Measurements from ENCODE around the gene ALB.

Gene ALB

DNA sequence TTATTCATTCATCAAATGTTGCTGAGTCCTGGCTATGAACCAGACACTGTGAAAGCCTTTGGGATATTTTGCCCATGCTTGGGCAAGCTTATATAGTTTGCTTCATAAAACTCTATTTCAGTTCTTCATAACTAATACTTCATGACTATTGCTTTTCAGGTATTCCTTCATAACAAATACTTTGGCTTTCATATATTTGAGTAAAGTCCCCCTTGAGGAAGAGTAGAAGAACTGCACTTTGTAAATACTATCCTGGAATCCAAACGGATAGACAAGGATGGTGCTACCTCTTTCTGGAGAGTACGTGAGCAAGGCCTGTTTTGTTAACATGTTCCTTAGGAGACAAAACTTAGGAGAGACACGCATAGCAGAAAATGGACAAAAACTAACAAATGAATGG, 30.2 kb downstream of the ALB start:
- Histone ChIP-seq H3K4me1 (ENCODE audit: control insufficient read depth in 1 of 2, insufficient read depth in 2 of 2, low read length in 2 of 2) (no peaks in the 10 kb centered on the region), H3K27ac (ENCODE audit: low read length) (no peak overlapping the region), H3K4me3 (ENCODE audit: low read depth in 1 of 2, low read length in 2 of 2) (no peak overlapping the region), H3K36me3 (ENCODE audit: control insufficient read depth in 1 of 2, insufficient read depth in 2 of 2, low read length in 2 of 2) (no peaks in the 10 kb centered on the region), H3K9me3 (ENCODE audit: control insufficient read depth in 1 of 2, low read length in 2 of 2) (no peaks in the 10 kb centered on the region), H3K27me3 (ENCODE audit: low read depth, low read length) (no peaks in the 10 kb centered on the region)

DNA sequence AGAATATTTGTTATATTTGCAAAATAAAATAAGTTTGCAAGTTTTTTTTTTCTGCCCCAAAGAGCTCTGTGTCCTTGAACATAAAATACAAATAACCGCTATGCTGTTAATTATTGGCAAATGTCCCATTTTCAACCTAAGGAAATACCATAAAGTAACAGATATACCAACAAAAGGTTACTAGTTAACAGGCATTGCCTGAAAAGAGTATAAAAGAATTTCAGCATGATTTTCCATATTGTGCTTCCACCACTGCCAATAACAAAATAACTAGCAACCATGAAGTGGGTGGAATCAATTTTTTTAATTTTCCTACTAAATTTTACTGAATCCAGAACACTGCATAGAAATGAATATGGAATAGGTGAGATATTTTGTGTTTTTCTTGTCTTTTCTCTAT, 31.9 kb downstream of the ALB start, which contains the start of gene AFP:
TSS of gene AFP (plus strand) at position 238 of the 400 bp plus-strand sequence. CDS start at position 280, 42 bp downstream.
- H3K9me3 ChIP-seq (ENCODE audit: control insufficient read depth in 1 of 2, low read length in 2 of 2) = no peaks in the 10 kb centered on the region
- H3K27me3 ChIP-seq (ENCODE audit: low read depth, low read length) = no peaks in the 10 kb centered on the region
- H3K4me1 ChIP-seq (ENCODE audit: control insufficient read depth in 1 of 2, insufficient read depth in 2 of 2, low read length in 2 of 2) = no peaks in the 10 kb centered on the region
- H3K4me3 ChIP-seq (ENCODE audit: low read depth in 1 of 2, low read length in 2 of 2) = no peak within 1 kb of the TSS
- H3K36me3 ChIP-seq (ENCODE audit: control insufficient read depth in 1 of 2, insufficient read depth in 2 of 2, low read length in 2 of 2) = no peaks in the 10 kb centered on the region
- no peak within 1 kb of the TSS for H3K27ac ChIP-seq (ENCODE audit: low read length)

DNA sequence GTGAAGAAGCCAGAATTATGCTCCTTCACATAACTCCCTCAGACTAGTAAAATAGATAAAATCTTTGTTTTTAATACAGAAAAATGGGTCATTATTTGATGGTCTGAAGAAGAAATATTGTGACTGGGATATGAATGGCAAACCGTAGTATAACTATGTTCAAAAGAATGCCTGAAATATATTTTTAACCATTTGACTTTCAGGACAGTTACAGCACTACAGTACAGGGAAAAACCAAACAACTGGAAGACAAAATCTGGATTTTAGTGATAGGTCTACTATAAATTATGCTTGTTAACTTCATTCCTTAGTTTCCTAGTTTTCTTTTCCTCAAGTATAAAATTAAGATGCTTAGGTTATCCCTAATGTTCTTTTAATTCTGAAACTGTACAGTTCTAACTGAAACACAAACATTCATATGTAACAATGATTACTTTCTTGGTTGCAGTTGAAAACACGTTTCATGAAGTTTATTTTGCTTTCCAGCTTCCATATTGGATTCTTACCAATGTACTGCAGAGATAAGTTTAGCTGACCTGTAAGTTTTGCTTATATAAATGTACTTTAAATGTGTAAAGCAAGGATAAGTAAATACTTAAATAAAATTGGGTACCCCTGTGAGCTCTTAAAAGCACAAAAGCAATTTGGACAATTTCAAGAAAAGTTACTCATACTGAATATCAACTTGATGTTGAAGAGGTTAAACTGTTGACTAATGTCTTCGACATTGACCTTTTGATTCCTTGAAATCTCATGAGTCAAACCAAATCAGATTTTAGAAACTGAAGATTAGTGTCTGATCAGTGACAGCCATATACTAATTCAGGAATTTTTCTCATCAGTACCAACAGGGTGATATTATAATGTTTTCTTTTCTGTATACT, 32.8 kb downstream of the ALB start:
- Histone ChIP-seq H3K27me3 (ENCODE audit: low read depth, low read length) (no peaks in the 10 kb centered on the region), H3K27ac (ENCODE audit: low read length) (no peak overlapping the region)

DNA sequence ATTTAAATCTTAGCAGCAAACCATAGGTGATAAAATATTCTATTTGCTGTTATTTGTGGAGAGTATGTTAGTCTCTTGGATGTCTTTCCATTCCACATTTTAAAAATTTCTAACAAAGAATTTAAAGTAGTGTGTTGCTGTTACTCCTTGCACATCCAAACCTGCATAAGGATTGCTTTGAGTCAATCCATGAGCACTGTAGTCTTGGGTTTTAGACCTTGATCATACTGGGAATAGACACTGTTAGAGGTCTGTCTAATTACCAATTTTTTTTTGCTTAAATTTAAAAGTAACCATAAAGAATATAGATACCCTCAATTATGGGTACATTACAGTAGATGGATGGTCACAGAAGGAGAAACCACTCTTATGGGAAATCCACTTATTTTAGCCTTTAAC, 33.5 kb downstream of the ALB start:
- Histone ChIP-seq H3K9me3 (ENCODE audit: control insufficient read depth in 1 of 2, low read length in 2 of 2) (no peaks in the 10 kb centered on the region), H3K4me1 (ENCODE audit: control insufficient read depth in 1 of 2, insufficient read depth in 2 of 2, low read length in 2 of 2) (no peaks in the 10 kb centered on the region), H3K27ac (ENCODE audit: low read length) (no peak overlapping the region), H3K36me3 (ENCODE audit: control insufficient read depth in 1 of 2, insufficient read depth in 2 of 2, low read length in 2 of 2) (no peaks in the 10 kb centered on the region), H3K27me3 (ENCODE audit: low read depth, low read length) (no peaks in the 10 kb centered on the region), H3K4me3 (ENCODE audit: low read depth in 1 of 2, low read length in 2 of 2) (no peak overlapping the region)

More for the DNA sequence above, 32.8 kb downstream of the ALB start:
- Histone ChIP-seq H3K4me3 (ENCODE audit: low read depth in 1 of 2, low read length in 2 of 2) (no peak overlapping the region), H3K4me1 (ENCODE audit: control insufficient read depth in 1 of 2, insufficient read depth in 2 of 2, low read length in 2 of 2) (no peaks in the 10 kb centered on the region), H3K9me3 (ENCODE audit: control insufficient read depth in 1 of 2, low read length in 2 of 2) (no peaks in the 10 kb centered on the region), H3K36me3 (ENCODE audit: control insufficient read depth in 1 of 2, insufficient read depth in 2 of 2, low read length in 2 of 2) (no peaks in the 10 kb centered on the region)

DNA sequence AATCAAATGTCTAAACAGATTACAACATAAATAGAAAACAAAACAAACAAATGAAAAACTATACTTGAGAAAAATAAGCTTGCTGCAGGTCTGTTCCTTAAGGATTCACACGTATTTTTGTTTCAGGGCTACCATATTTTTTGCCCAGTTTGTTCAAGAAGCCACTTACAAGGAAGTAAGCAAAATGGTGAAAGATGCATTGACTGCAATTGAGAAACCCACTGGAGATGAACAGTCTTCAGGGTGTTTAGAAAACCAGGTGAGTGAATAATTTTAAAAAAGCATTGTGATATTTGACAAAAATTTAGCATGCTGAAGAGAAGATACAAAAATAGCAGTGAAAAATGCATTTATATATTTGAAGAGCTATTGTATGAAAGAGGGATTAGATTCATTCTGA, 34.0 kb downstream of the ALB start:
- H3K27ac ChIP-seq (ENCODE audit: low read length) = no peak overlapping the region
- H3K4me1 ChIP-seq (ENCODE audit: control insufficient read depth in 1 of 2, insufficient read depth in 2 of 2, low read length in 2 of 2) = no peaks in the 10 kb centered on the region
- H3K4me3 ChIP-seq (ENCODE audit: low read depth in 1 of 2, low read length in 2 of 2) = no peak overlapping the region
- no peaks in the 10 kb centered on the region for H3K9me3 ChIP-seq (ENCODE audit: control insufficient read depth in 1 of 2, low read length in 2 of 2)
- H3K36me3 ChIP-seq (ENCODE audit: control insufficient read depth in 1 of 2, insufficient read depth in 2 of 2, low read length in 2 of 2) = no peaks in the 10 kb centered on the region
- H3K27me3 ChIP-seq (ENCODE audit: low read depth, low read length) = no peaks in the 10 kb centered on the region

DNA sequence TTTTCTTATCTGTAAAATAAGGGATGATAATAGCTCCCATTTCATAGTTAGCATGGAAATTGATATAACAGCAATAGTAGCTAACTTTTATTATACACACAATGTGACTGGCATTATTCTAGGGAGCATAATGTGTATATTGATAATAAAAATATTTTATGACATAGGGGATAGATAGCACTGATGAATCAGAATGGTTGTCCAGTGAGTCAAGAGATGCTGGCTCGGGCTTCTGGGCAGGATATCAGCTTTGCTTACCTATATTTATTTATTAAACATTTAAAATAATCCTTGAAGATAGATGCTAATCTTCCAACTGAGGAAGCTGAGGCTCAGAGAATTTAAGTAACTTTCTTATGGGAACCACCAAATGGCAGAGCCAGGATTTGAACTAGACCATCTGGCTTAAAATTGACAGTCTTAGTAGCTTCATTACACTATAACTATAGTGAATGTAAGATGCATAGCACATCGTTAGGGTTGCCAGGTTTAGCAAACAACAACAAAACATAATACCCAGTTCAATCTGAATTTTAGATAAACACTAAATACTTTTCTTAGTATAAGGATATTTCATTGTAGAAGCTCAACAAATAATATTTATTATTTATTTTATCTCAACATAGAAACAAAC, 34.6 kb downstream of the ALB start:
- H3K36me3 ChIP-seq (ENCODE audit: control insufficient read depth in 1 of 2, insufficient read depth in 2 of 2, low read length in 2 of 2) = no peaks in the 10 kb centered on the region
- no peak overlapping the region for H3K4me3 ChIP-seq (ENCODE audit: low read depth in 1 of 2, low read length in 2 of 2)
- no peak overlapping the region for H3K27ac ChIP-seq (ENCODE audit: low read length)
- no peaks in the 10 kb centered on the region for H3K27me3 ChIP-seq (ENCODE audit: low read depth, low read length)
- H3K9me3 ChIP-seq (ENCODE audit: control insufficient read depth in 1 of 2, low read length in 2 of 2) = no peaks in the 10 kb centered on the region
- no peaks in the 10 kb centered on the region for H3K4me1 ChIP-seq (ENCODE audit: control insufficient read depth in 1 of 2, insufficient read depth in 2 of 2, low read length in 2 of 2)

DNA sequence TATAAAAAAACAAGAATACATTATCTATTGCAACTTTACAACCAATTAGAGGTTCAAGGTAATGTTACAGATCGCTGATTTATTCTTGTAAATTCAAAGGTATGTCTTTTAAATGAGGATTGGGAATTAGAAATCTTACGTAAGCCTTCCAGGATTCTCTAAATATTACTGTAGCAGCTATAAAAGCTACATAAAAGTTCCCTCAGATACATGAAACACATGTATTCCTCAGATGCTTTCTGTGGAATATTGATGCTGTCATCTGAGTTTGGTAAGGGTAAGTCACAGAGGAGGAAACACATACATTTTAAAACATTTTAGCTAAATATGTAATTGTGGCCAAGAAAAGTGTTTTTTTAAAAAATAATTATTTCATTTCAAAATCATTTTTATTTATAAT, 35.4 kb downstream of the ALB start:
- Histone ChIP-seq H3K4me3 (ENCODE audit: low read depth in 1 of 2, low read length in 2 of 2) (no peak overlapping the region), H3K36me3 (ENCODE audit: control insufficient read depth in 1 of 2, insufficient read depth in 2 of 2, low read length in 2 of 2) (no peaks in the 10 kb centered on the region), H3K27ac (ENCODE audit: low read length) (no peak overlapping the region), H3K9me3 (ENCODE audit: control insufficient read depth in 1 of 2, low read length in 2 of 2) (no peaks in the 10 kb centered on the region), H3K27me3 (ENCODE audit: low read depth, low read length) (no peaks in the 10 kb centered on the region), H3K4me1 (ENCODE audit: control insufficient read depth in 1 of 2, insufficient read depth in 2 of 2, low read length in 2 of 2) (no peaks in the 10 kb centered on the region)

DNA sequence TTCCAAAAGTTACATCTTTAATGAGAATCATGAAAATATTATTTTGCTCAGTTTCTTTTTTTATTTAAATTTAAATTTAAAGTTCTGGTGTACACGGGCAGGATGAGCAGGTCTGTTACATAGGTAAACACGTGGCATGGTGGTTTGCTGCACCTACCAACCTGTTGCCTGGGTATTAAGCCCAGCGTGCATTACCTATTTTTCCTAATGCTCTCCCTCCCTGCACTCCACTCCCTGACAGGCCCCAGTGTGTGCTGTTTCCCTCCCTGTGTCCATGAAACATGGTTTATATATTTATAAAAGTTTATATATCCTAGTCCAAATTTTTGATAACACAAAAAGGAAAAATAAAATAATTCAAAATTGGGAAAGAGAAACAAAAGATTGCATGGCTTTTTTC, 35.9 kb downstream of the ALB start:
- H3K9me3 ChIP-seq (ENCODE audit: control insufficient read depth in 1 of 2, low read length in 2 of 2) = no peaks in the 10 kb centered on the region
- no peaks in the 10 kb centered on the region for H3K36me3 ChIP-seq (ENCODE audit: control insufficient read depth in 1 of 2, insufficient read depth in 2 of 2, low read length in 2 of 2)
- no peak overlapping the region for H3K4me3 ChIP-seq (ENCODE audit: low read depth in 1 of 2, low read length in 2 of 2)
- no peak overlapping the region for H3K27ac ChIP-seq (ENCODE audit: low read length)
- no peaks in the 10 kb centered on the region for H3K4me1 ChIP-seq (ENCODE audit: control insufficient read depth in 1 of 2, insufficient read depth in 2 of 2, low read length in 2 of 2)
- no peaks in the 10 kb centered on the region for H3K27me3 ChIP-seq (ENCODE audit: low read depth, low read length)

DNA sequence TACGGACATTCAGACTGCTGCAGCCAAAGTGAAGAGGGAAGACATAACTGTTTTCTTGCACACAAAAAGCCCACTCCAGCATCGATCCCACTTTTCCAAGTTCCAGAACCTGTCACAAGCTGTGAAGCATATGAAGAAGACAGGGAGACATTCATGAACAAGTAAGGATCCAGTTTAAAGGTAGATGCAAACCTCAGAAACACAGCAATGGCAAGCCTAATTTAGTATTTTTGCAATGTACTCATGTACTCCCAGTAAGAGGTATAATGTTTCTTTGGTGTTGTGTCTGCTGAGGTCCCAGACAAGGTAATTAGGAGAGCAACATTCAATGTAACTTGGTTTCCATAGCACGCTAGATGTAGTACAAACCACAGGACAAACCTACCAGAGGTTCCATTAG, 36.6 kb downstream of the ALB start:
- no peak overlapping the region for H3K27ac ChIP-seq (ENCODE audit: low read length)

DNA sequence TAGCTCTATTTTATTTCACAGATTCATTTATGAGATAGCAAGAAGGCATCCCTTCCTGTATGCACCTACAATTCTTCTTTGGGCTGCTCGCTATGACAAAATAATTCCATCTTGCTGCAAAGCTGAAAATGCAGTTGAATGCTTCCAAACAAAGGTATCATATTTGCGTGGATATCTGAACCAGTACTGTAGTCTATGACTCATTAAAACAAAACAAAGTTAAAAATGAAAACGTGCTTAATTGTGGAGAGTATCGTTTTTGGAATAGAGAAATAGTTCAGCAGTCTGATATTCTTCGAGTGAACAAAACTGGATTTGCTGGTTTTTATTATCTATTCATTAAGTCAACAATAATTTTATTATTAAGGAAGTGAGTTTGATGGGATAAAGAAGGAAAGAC, 38.2 kb downstream of the ALB start:
- H3K9me3 ChIP-seq (ENCODE audit: control insufficient read depth in 1 of 2, low read length in 2 of 2) = no peaks in the 10 kb centered on the region
- H3K4me1 ChIP-seq (ENCODE audit: control insufficient read depth in 1 of 2, insufficient read depth in 2 of 2, low read length in 2 of 2) = no peaks in the 10 kb centered on the region
- H3K36me3 ChIP-seq (ENCODE audit: control insufficient read depth in 1 of 2, insufficient read depth in 2 of 2, low read length in 2 of 2) = no peaks in the 10 kb centered on the region
- no peak overlapping the region for H3K27ac ChIP-seq (ENCODE audit: low read length)
- no peak overlapping the region for H3K4me3 ChIP-seq (ENCODE audit: low read depth in 1 of 2, low read length in 2 of 2)
- H3K27me3 ChIP-seq (ENCODE audit: low read depth, low read length) = no peaks in the 10 kb centered on the region

More for the DNA sequence above, 36.6 kb downstream of the ALB start:
- Histone ChIP-seq H3K27me3 (ENCODE audit: low read depth, low read length) (no peaks in the 10 kb centered on the region), H3K9me3 (ENCODE audit: control insufficient read depth in 1 of 2, low read length in 2 of 2) (no peaks in the 10 kb centered on the region), H3K36me3 (ENCODE audit: control insufficient read depth in 1 of 2, insufficient read depth in 2 of 2, low read length in 2 of 2) (no peaks in the 10 kb centered on the region), H3K4me3 (ENCODE audit: low read depth in 1 of 2, low read length in 2 of 2) (no peak overlapping the region), H3K4me1 (ENCODE audit: control insufficient read depth in 1 of 2, insufficient read depth in 2 of 2, low read length in 2 of 2) (no peaks in the 10 kb centered on the region)

DNA sequence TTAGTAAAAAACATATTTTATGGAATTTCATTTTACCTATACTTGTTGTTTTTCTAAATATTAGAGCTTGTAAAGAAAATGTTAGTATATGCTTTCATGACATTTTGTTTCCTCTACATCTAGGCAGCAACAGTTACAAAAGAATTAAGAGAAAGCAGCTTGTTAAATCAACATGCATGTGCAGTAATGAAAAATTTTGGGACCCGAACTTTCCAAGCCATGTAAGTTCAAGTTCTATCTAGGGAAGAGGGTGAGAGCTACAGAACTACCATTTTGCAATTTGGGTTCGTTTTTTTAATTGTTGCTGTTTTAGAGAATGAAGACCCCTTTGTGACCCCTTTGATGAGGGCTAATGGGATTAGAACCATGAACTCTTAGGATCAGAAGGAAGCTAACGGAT, 39.1 kb downstream of the ALB start:
- Histone ChIP-seq H3K9me3 (ENCODE audit: control insufficient read depth in 1 of 2, low read length in 2 of 2) (no peaks in the 10 kb centered on the region), H3K27ac (ENCODE audit: low read length) (no peak overlapping the region), H3K27me3 (ENCODE audit: low read depth, low read length) (no peaks in the 10 kb centered on the region), H3K4me3 (ENCODE audit: low read depth in 1 of 2, low read length in 2 of 2) (no peak overlapping the region), H3K36me3 (ENCODE audit: control insufficient read depth in 1 of 2, insufficient read depth in 2 of 2, low read length in 2 of 2) (no peaks in the 10 kb centered on the region), H3K4me1 (ENCODE audit: control insufficient read depth in 1 of 2, insufficient read depth in 2 of 2, low read length in 2 of 2) (no peaks in the 10 kb centered on the region)
